H1 (cell line): ENCODE measurements around the gene CTNND2. TPM values are rescaled to one million over a fixed set of nuclear protein-coding genes. Genes with fewer than 3 reads are reported as not detected.

Experiments used
- CTCF ChIA-PET: fragments of 300-600 bp; sonication (Branson Sonifier 250); formaldehyde crosslinking; loops from one replicate; lab custom pipeline; 2021; ENCODE audit not compliant: partially characterized antibody; lab: Charles Lee
- POLR2A ChIA-PET: fragments of 300-600 bp; sonication (Branson Sonifier 250); formaldehyde crosslinking; loops from one replicate; lab custom pipeline; 2021; ENCODE audit warnings: inconsistent platforms; ENCODE audit not compliant: partially characterized antibody; lab: Charles Lee
- DNase-seq, 2 experiments: peaks; one replicate each; pipeline versions ENCODE4 v3.0.0 to v3.0.0-alpha.2; 2010 to 2022; ENCODE audit warnings: low spot score in 2 of 2, low read depth in 1 of 2, mixed read lengths in 1 of 2
- FAIRE-seq: peaks from 2 replicates; lab custom pipeline; 2011; peaks lifted over from hg19 to GRCh38; lab: Jason Lieb, UNC
- H2AFZ ChIP-seq: 2 replicates; pipeline ENCODE4 v1.8.1; 2012; ENCODE audit warnings: low read length, inconsistent platforms
- H2AK5ac ChIP-seq: 2 replicates; pipeline ENCODE4 v1.6.1; 2013; ENCODE audit warnings: low read depth, low read length
- H2BK120ac ChIP-seq: replicated peaks from 2 replicates; pipeline ENCODE3; 2013; ENCODE audit warnings: low read depth, low read length, inconsistent platforms
- H2BK12ac ChIP-seq: 2 replicates; pipeline ENCODE4 v1.6.1; 2013; ENCODE audit warnings: low read depth, low read length
- H2BK15ac ChIP-seq: 2 replicates; pipeline ENCODE4 v1.6.1; 2013; ENCODE audit warnings: low read length
- H2BK20ac ChIP-seq: 2 replicates; pipeline ENCODE4 v1.6.1; 2013; ENCODE audit warnings: low read length
- H2BK5ac ChIP-seq: 2 replicates; pipeline ENCODE4 v1.6.1; 2013; ENCODE audit warnings: low read depth, low read length
- H3K14ac ChIP-seq: 2 replicates; pipeline ENCODE4 v1.6.1; 2013; ENCODE audit warnings: inconsistent platforms; ENCODE audit not compliant: insufficient read length
- H3K18ac ChIP-seq: 2 replicates; pipeline ENCODE4 v1.6.1; 2013; ENCODE audit warnings: low read length; ENCODE audit errors: extremely low read depth
- H3K23ac ChIP-seq: 2 replicates; pipeline ENCODE4 v1.6.1; 2013; ENCODE audit warnings: inconsistent platforms; ENCODE audit not compliant: insufficient read length
- H3K23me2 ChIP-seq: 2 replicates; pipeline ENCODE4 v1.6.1; 2013; ENCODE audit warnings: low read depth, low read length
- H3K27ac ChIP-seq: 2 replicates; pipeline ENCODE4 v1.6.1; 2011; ENCODE audit warnings: low read depth, low read length, inconsistent platforms
- H3K27me3 ChIP-seq, 4 experiments: replicated peaks in 1 of 4; 1 replicate in 1 of 4; 2 replicates in 3 of 4; pipeline versions ENCODE4 v1.6.1 to v1.8.1; 2011 to 2013; ENCODE audit warnings: low read length in 3 of 4, mild to moderate bottlenecking in 3 of 4, inconsistent platforms in 2 of 4, mixed read lengths in 2 of 4, moderate library complexity in 1 of 4; ENCODE audit not compliant: control insufficient read depth in 3 of 4, insufficient read depth in 3 of 4; ENCODE audit errors: extremely low read depth in 1 of 4
- H3K36me3 ChIP-seq, 4 experiments: 2 replicates each; pipeline versions ENCODE4 v1.6.1 to v1.8.1; 2011 to 2013; ENCODE audit warnings: mild to moderate bottlenecking in 4 of 4, low read length in 3 of 4, moderate library complexity in 2 of 4, control low read depth in 1 of 4, inconsistent platforms in 1 of 4; ENCODE audit not compliant: insufficient read depth in 4 of 4, control insufficient read depth in 2 of 4
- H3K4ac ChIP-seq: replicated peaks from 2 replicates; pipeline ENCODE3; 2013; ENCODE audit warnings: low read length, low read depth, mixed read lengths, inconsistent platforms; ENCODE audit not compliant: insufficient read length
- H3K4me1 ChIP-seq, 4 experiments: replicated peaks in 1 of 4; 1 replicate in 1 of 4; 2 replicates in 3 of 4; pipeline versions ENCODE4 v1.6.1 to v1.8.1; 2011 to 2013; ENCODE audit warnings: low read length in 3 of 4, inconsistent platforms in 2 of 4, mixed read lengths in 1 of 4; ENCODE audit not compliant: insufficient read depth in 4 of 4, control insufficient read depth in 3 of 4
- H3K4me2 ChIP-seq, 2 experiments: 2 replicates each; pipeline versions ENCODE4 v1.6.1 to v1.8.1; 2011 to 2013; ENCODE audit warnings: low read depth in 2 of 2, low read length in 2 of 2, control low read depth in 1 of 2, inconsistent platforms in 1 of 2, mild to moderate bottlenecking in 1 of 2; ENCODE audit not compliant: insufficient read depth in 1 of 2
- H3K4me3 ChIP-seq, 4 experiments: fragments of 200-600, 300-600 bp in 1 of 4; sonication (generic), shearing (Covaris generic), sonication (Bioruptor Twin) in 1 of 4; 2 replicates each; pipeline versions ENCODE4 v1.5.1 to v1.8.1; 2011 to 2016; ENCODE audit warnings: low read length in 4 of 4, low read depth in 3 of 4, control low read depth in 2 of 4, inconsistent platforms in 2 of 4, mild to moderate bottlenecking in 2 of 4, mixed read lengths in 1 of 4, moderate library complexity in 1 of 4; ENCODE audit not compliant: insufficient read depth in 2 of 4; ENCODE audit errors: extremely low read depth in 1 of 4
- H3K56ac ChIP-seq: replicated peaks from 2 replicates; pipeline ENCODE3; 2013; ENCODE audit warnings: low read depth, mild to moderate bottlenecking, mixed read lengths, low read length, inconsistent platforms; ENCODE audit not compliant: insufficient read length
- H3K79me1 ChIP-seq: 2 replicates; pipeline ENCODE4 v1.6.1; 2013; ENCODE audit warnings: low read depth, low read length, control low read depth
- H3K79me2 ChIP-seq, 2 experiments: 2 replicates each; pipeline versions ENCODE4 v1.6.1 to v1.8.1; 2012 to 2013; ENCODE audit warnings: low read length in 2 of 2, mild to moderate bottlenecking in 2 of 2, inconsistent platforms in 1 of 2; ENCODE audit not compliant: insufficient read depth in 2 of 2, control insufficient read depth in 1 of 2
- H3K9ac ChIP-seq, 4 experiments: replicated peaks in 1 of 4; 1 replicate in 1 of 4; 2 replicates in 3 of 4; pipeline versions ENCODE4 v1.6.1 to v1.8.1; 2011 to 2013; ENCODE audit warnings: low read depth in 3 of 4, low read length in 3 of 4, control low read depth in 2 of 4, mild to moderate bottlenecking in 2 of 4, moderate library complexity in 2 of 4, inconsistent platforms in 1 of 4; ENCODE audit errors: extremely low read depth in 1 of 4
- H3K9me3 ChIP-seq, 2 experiments: 2 replicates each; pipeline versions ENCODE4 v1.6.1 to v1.8.1; 2012 to 2013; ENCODE audit warnings: mild to moderate bottlenecking in 2 of 2, moderate library complexity in 2 of 2, control low read depth in 1 of 2, inconsistent platforms in 1 of 2, low read depth in 1 of 2, low read length in 1 of 2, mixed read lengths in 1 of 2; ENCODE audit not compliant: insufficient read depth in 2 of 2
- H4K20me1 ChIP-seq, 2 experiments: replicated peaks in 1 of 2; 2 replicates each; pipeline versions ENCODE3 to v1.8.1; 2011 to 2013; ENCODE audit warnings: inconsistent platforms in 2 of 2, low read length in 2 of 2, mild to moderate bottlenecking in 1 of 2; ENCODE audit not compliant: insufficient read depth in 2 of 2, control insufficient read depth in 1 of 2
- H4K5ac ChIP-seq: 2 replicates; pipeline ENCODE4 v1.6.1; 2013; ENCODE audit warnings: low read length, low read depth, mixed read lengths, inconsistent platforms; ENCODE audit not compliant: insufficient read length
- H4K8ac ChIP-seq: 2 replicates; pipeline ENCODE4 v1.8.0; 2013; ENCODE audit warnings: mild to moderate bottlenecking, moderate library complexity, low read length, inconsistent platforms; ENCODE audit not compliant: insufficient read depth; ENCODE audit errors: extremely low read depth
- H4K91ac ChIP-seq: replicated peaks from 2 replicates; pipeline ENCODE3; 2013; ENCODE audit warnings: low read length, mixed read lengths, inconsistent platforms; ENCODE audit not compliant: insufficient read length
- ATF3 ChIP-seq: IDR thresholded peaks from 2 replicates; pipeline ENCODE4 v1.6.1; 2011; ENCODE audit warnings: low read depth, mild to moderate bottlenecking, low read length; ENCODE audit not compliant: insufficient read depth
- CEBPB ChIP-seq: IDR thresholded peaks from 2 replicates; pipeline ENCODE4 v1.6.1; 2012; ENCODE audit warnings: low read depth, low read length
- EZH2 ChIP-seq: fragments of 200-600 bp; sonication (generic); IDR thresholded peaks from 2 replicates; pipeline ENCODE4 v1.7.1; 2012; ENCODE audit warnings: low read depth, mild to moderate bottlenecking, moderate library complexity, low read length, inconsistent platforms; ENCODE audit not compliant: severe bottlenecking
- FOSL1 ChIP-seq: IDR thresholded peaks from 2 replicates; pipeline ENCODE4 v1.6.1; 2011; ENCODE audit warnings: mild to moderate bottlenecking, low read depth, low read length, moderate library complexity; ENCODE audit not compliant: insufficient read depth
- HDAC6 ChIP-seq: IDR thresholded peaks from one replicate; pipeline ENCODE4 v1.7.1; 2012; ENCODE audit warnings: low read depth, mild to moderate bottlenecking, inconsistent platforms, low read length, moderate library complexity
- KDM1A ChIP-seq: fragments of 200-600, 300-600 bp; sonication (generic); IDR thresholded peaks from 2 replicates; pipeline ENCODE4 v1.7.1; 2016; ENCODE audit warnings: mild to moderate bottlenecking, low read length, borderline replicate concordance
- KDM4A ChIP-seq: IDR thresholded peaks from one replicate; pipeline ENCODE4 v1.7.1; 2012; ENCODE audit warnings: low read depth, mild to moderate bottlenecking, moderate library complexity, low read length, inconsistent platforms; ENCODE audit not compliant: severe bottlenecking
- POLR2AphosphoS5 ChIP-seq: IDR thresholded peaks from 2 replicates; pipeline ENCODE4 v1.6.1; 2011; ENCODE audit warnings: low read depth, low read length
- RNF2 ChIP-seq: fragments of 200-900, 300-1000 bp; sonication (generic); IDR thresholded peaks from 2 replicates; pipeline ENCODE4 v1.7.1; 2016; ENCODE audit warnings: borderline replicate concordance, low read depth, mild to moderate bottlenecking, antibody characterized with exemption, low read length; ENCODE audit not compliant: poor library complexity, severe bottlenecking; ENCODE audit errors: missing control alignments
- SAP30 ChIP-seq: fragments of 300-600 bp; sonication (generic); IDR thresholded peaks from 2 replicates; pipeline ENCODE4 v1.7.1; 2012; ENCODE audit warnings: low read length, moderate library complexity, mild to moderate bottlenecking, inconsistent platforms; ENCODE audit not compliant: insufficient read depth, insufficient replicate concordance
- TAF7 ChIP-seq: optimal IDR thresholded peaks from 2 replicates; pipeline ENCODE3; 2011; ENCODE audit warnings: low read depth, mild to moderate bottlenecking, inconsistent platforms, low read length, moderate library complexity, borderline replicate concordance
- polyA plus RNA-seq, 7 experiments: library from polyadenylated mRNA; depleted of rRNA in 3 of 7; stranded (reverse) in 5 of 7; unstranded in 2 of 7; fragments of >200 nt in 5 of 7; fragments of 200-250 nt in 2 of 7; gene quantifications; 1 replicate in 5 of 7; 2 replicates in 1 of 7; 4 replicates in 1 of 7; pipeline versions ENCODE4 v1.2.1 to v1.2.3, GENCODE V29; 2011 to 2013; ENCODE audit warnings: missing spikeins in 2 of 7, mixed read lengths in 2 of 7
- total RNA-seq: library from RNA; stranded (reverse); fragmentation: NEBNext Ultra II Directional; extraction: Animal tissue kit (Norgen Biotek cat#: 25700); gene quantifications from 2 replicates; pipeline ENCODE4 v1.2.1, GENCODE V29; 2021
- TF ChIP-seq, protein P1 (sequence below): IDR thresholded peaks from 2 replicates; pipeline ENCODE4 v1.6.1; 2012; ENCODE audit warnings: inconsistent platforms

The CTNND2 gene
- total and polyA plus RNA-seq, 2 of the 8 experiments (the other 6 are each of a cell fraction or from before 2014, with no cell fraction given): 7.4 to 14.2 TPM

- Histone ChIP-seq H3K18ac (no peak overlapping the region), H2BK15ac (no peak overlapping the region), H3K27ac (no peak overlapping the region), H3K14ac (no peak overlapping the region), H3K36me3 (no peaks in the 10 kb centered on the region), H4K20me1 (no peaks in the 10 kb centered on the region), H3K4ac (no peak overlapping the region), H2BK12ac (no peak overlapping the region), H3K79me1 (no peaks in the 10 kb centered on the region; the same call in 1 of the 2 replicates), H2BK5ac (no peak overlapping the region), H3K4me3 (no peak overlapping the region), H2BK120ac (no peak overlapping the region), H2AK5ac (no peak overlapping the region), H3K23me2 (no peaks in the 10 kb centered on the region), H3K79me2 (no peaks in the 10 kb centered on the region), H3K9me3 (no peaks in the 10 kb centered on the region), H3K27me3 (no peaks in the 10 kb centered on the region), H4K8ac (no peak overlapping the region), H3K56ac (no peak overlapping the region), H4K5ac (no peak overlapping the region), H3K4me2 (no peak overlapping the region), H2AFZ (no peak overlapping the region), H3K4me1 (peaks cover 0 to 3% (median 0%) of the 10 kb centered on the region in 4 experiments; a peak in 1 of 7 replicates), H2BK20ac (no peak overlapping the region), H3K23ac (no peak overlapping the region), H3K9ac (no peak overlapping the region), H4K91ac (no peak overlapping the region)
- FAIRE-seq: no peak
- no peak for DNase-seq
- CTCF ChIA-PET: interaction anchor here (0.6 to 1.1 kb wide), 4 partner anchors 15 to 944 kb away, joined by 3 to 4 read pairs (median 3); no protein-coding TSS in a partner anchor
- POLR2A ChIA-PET: no interaction called here
- TF ChIP-seq EZH2 (no peak), TAF7 (no peak), RNF2 (no peak), HDAC6 (no peak), KDM4A (no peak), SAP30 (no peak), POLR2AphosphoS5 (no peak), KDM1A (no peak), CEBPB (no peak), ATF3 (no peak), FOSL1 (no peak)
- TF ChIP-seq, protein P1, sequence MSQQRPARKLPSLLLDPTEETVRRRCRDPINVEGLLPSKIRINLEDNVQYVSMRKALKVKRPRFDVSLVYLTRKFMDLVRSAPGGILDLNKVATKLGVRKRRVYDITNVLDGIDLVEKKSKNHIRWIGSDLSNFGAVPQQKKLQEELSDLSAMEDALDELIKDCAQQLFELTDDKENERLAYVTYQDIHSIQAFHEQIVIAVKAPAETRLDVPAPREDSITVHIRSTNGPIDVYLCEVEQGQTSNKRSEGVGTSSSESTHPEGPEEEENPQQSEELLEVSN: no peak
Measured at GRCh38 chr5:11044581-11044980, 859.7 kb downstream of the CTNND2 start.
